Camera-type eye (tissue), 1 donor: ENCODE data around the gene CD44. TPM values are rescaled to one million over a fixed set of nuclear protein-coding genes. Genes with fewer than 3 reads are reported as not detected.

Experiments
- total RNA-seq: library from RNA; depleted of rRNA; stranded (reverse); fragments of >200 nt; gene quantifications from one replicate; pipeline ENCODE4 v1.2.3, GENCODE V29; 2014

The CD44 gene
- 112 TPM for total RNA-seq

GRCh38 chr11:35138943-35139721 lies at the start of gene CD44:
Gene CD44, plus strand, starts transcription at chr11:35139171. Its CDS starts 133 bp downstream, at chr11:35139304.

Other genes starting within 250 kb of the CD44 start
- 29.5 TPM for gene APIP, start 222.8 kb upstream of the CD44 start, total RNA-seq
- 54.4 TPM for gene PDHX, start 222.6 kb upstream of the CD44 start, total RNA-seq